ENCODE measurements around the gene DNAL1. TPM values are rescaled to one million over a fixed set of nuclear protein-coding genes. Genes with fewer than 3 reads are reported as not detected.

Gene DNAL1
- polyA plus RNA-seq, 1 of the 3 experiments (the other 2 are of a cell fraction), result 2.6 TPM

- 96% methylated on average over 6 of the region's 6 CpGs for WGBS (ENCODE audit: low lambda C conversion rate)
- POLR2A ChIA-PET, result no interaction called here
These were observed 97.9 kb downstream of the DNAL1 start for GRCh38 chr14:73742520-73743238.

GRCh38 chr14:73743431-73743931 lies 98.7 kb downstream of the DNAL1 start:
- peaks cover 31 to 80% of the 10 kb centered on the region in 2 experiments; a peak in 3 of 4 replicates for H3K4me1 ChIP-seq (ENCODE audit: control insufficient read depth in 1 of 2, insufficient read depth in 2 of 2, low read depth in 1 of 2, low read length in 1 of 2)
- WGBS (ENCODE audit: low lambda C conversion rate), result 95% methylated on average over 10 of the region's 11 CpGs
- TF ChIP-seq USF1 (IDR thresholded peaks at IDR 0.05; ENCODE audit: borderline replicate concordance, low read depth) (no peak), CTCF (IDR thresholded peaks at IDR 0.05) (no peak), ELF1 (IDR thresholded peaks at IDR 0.05) (no peak), SMC3 (IDR thresholded peaks at IDR 0.05; ENCODE audit: low read depth, low read length) (no peak), ZBTB33 (IDR thresholded peaks at IDR 0.05; ENCODE audit: borderline replicate concordance, low read depth) (no peak), TCF12 (IDR thresholded peaks at IDR 0.05) (no peak)

More at GRCh38 chr14:73742520-73743238, 97.9 kb downstream of the DNAL1 start:
- Histone ChIP-seq H3F3A (replicated peaks; ENCODE audit: insufficient read depth) (no peaks in the 10 kb centered on the region), H3K9me2 (no peaks in the 10 kb centered on the region), H3K4me2 (0 out of 2 replicates have a peak overlapping the region, but pooled peaks have one; percentile 60), H3K9ac (no peak overlapping the region), H3K36me3 (replicated peaks in 1 of 2; ENCODE audit: control insufficient read depth in 1 of 2, insufficient read depth in 2 of 2, low read length in 1 of 2) (peaks cover 0 to 6% of the 10 kb centered on the region in 2 experiments), H2AFZ (ENCODE audit: low read depth) (no peak overlapping the region), H3K4me1 (ENCODE audit: control insufficient read depth in 1 of 2, insufficient read depth in 2 of 2, low read depth in 1 of 2, low read length in 1 of 2) (peaks cover 31 to 79% of the 10 kb centered on the region in 2 experiments; a peak in 3 of 4 replicates), H3K27ac (ENCODE audit: low read depth in 2 of 2, low read length in 1 of 2) (no peak overlapping the region), H3K79me2 (ENCODE audit: insufficient read depth) (peaks cover 82% of the 10 kb centered on the region), H3K4me3 (ENCODE audit: low read depth in 2 of 2, low read length in 1 of 2) (no peak overlapping the region), H3K27me3 (ENCODE audit: insufficient read depth) (no peaks in the 10 kb centered on the region), H3K9me3 (no peaks in the 10 kb centered on the region), H4K20me1 (ENCODE audit: insufficient read depth) (peaks cover 78% of the 10 kb centered on the region)
- CTCF ChIA-PET, result interaction anchor here (1.2 to 5.7 kb wide), 5 partner anchors 10 to 15 kb away, joined by 3 to 27 read pairs (median 9); no protein-coding TSS in a partner anchor
- no peak for DNase-seq
- TF ChIP-seq SMC3 (IDR thresholded peaks at IDR 0.05; ENCODE audit: low read depth, low read length), result no peak
- TF ChIP-seq PBX3 (IDR thresholded peaks at IDR 0.05), result no peak
- no peak for TF ChIP-seq CHD2 (IDR thresholded peaks at IDR 0.05; ENCODE audit: low read length, partially characterized antibody)
- TF ChIP-seq EZH2phosphoT487 (IDR thresholded peaks at IDR 0.05; ENCODE audit: borderline replicate concordance, low read depth), result no peak
- TF ChIP-seq ZBTB33 (IDR thresholded peaks at IDR 0.05; ENCODE audit: borderline replicate concordance, low read depth), result no peak

More at GRCh38 chr14:73743431-73743931, 98.7 kb downstream of the DNAL1 start:
- POLR2A ChIA-PET, result no interaction called here
- peaks cover 86% of the 10 kb centered on the region for H4K20me1 ChIP-seq (ENCODE audit: insufficient read depth)
- no peaks in the 10 kb centered on the region for H3K9me3 ChIP-seq
- CTCF ChIA-PET, result interaction anchor here (1.1 to 5.7 kb wide), 3 partner anchors 10 to 80 kb away, joined by 3 to 27 read pairs (median 11); no protein-coding TSS in a partner anchor
- H3K4me3 ChIP-seq (ENCODE audit: low read depth in 2 of 2, low read length in 1 of 2), result no peak overlapping the region
- no peak overlapping the region for H3K4me2 ChIP-seq
- H3K36me3 ChIP-seq (replicated peaks in 1 of 2; ENCODE audit: control insufficient read depth in 1 of 2, insufficient read depth in 2 of 2, low read length in 1 of 2), result peaks cover 0 to 4% of the 10 kb centered on the region in 2 experiments
- H2AFZ ChIP-seq (ENCODE audit: low read depth), result no peak overlapping the region
- no peak overlapping the region for H3K9ac ChIP-seq
- no peaks in the 10 kb centered on the region for H3K27me3 ChIP-seq (ENCODE audit: insufficient read depth)
- H3K9me2 ChIP-seq, result no peaks in the 10 kb centered on the region
- H3F3A ChIP-seq (replicated peaks; ENCODE audit: insufficient read depth), result no peaks in the 10 kb centered on the region
- peaks cover 90% of the 10 kb centered on the region for H3K79me2 ChIP-seq (ENCODE audit: insufficient read depth)
- DNase-seq, result no peak
- no peak overlapping the region for H3K27ac ChIP-seq (ENCODE audit: low read depth in 2 of 2, low read length in 1 of 2)
